Fibroblast of skin of abdomen (primary cell): ENCODE data around the gene RPS6KA2.
"Not testable (repeated sequence)": the region's sequence is repeated elsewhere in the genome, so short reads cannot be mapped to it uniquely, and the experiment has no call there.

ENCODE experiments used
- DNase-seq: peaks from one replicate; pipeline ENCODE4 v3.0.0-alpha.2; 2013

Gene RPS6KA2

GRCh38 chr6:166634581-166634980, 7.5 kb upstream of the RPS6KA2 start:
- DNase-seq = not testable (repeated sequence)

GRCh38 chr6:166633732-166634535, 6.9 kb upstream of the RPS6KA2 start:
- DNase-seq = no peak

- no peak for DNase-seq
Observed at GRCh38 chr6:166632731-166633130, 5.7 kb upstream of the RPS6KA2 start.

- DNase-seq = no peak
Observed at GRCh38 chr6:166630462-166630861, 3.4 kb upstream of the RPS6KA2 start.

GRCh38 chr6:166629628-166630027, 2.6 kb upstream of the RPS6KA2 start:
- peak; percentile 78 for DNase-seq

GRCh38 chr6:166627875-166628801, 1.1 kb upstream of the RPS6KA2 start:
- peak; percentile 50 for DNase-seq

GRCh38 chr6:166626177-166627032, 646 bp downstream of the RPS6KA2 start:
- DNase-seq = peak; percentile 41

GRCh38 chr6:166625356-166625755, 1.7 kb downstream of the RPS6KA2 start:
- peak; percentile 55 for DNase-seq

GRCh38 chr6:166624275-166624674, 2.8 kb downstream of the RPS6KA2 start:
- peak; percentile 90 for DNase-seq

GRCh38 chr6:166623318-166623717, 3.7 kb downstream of the RPS6KA2 start:
- no peak for DNase-seq

GRCh38 chr6:166621114-166621540, 5.9 kb downstream of the RPS6KA2 start:
- DNase-seq = no peak

GRCh38 chr6:166620478-166621113, 6.5 kb downstream of the RPS6KA2 start:
- no peak for DNase-seq

- DNase-seq = peak; percentile 99
Observed at GRCh38 chr6:166619912-166620311, 7.1 kb downstream of the RPS6KA2 start.

- DNase-seq = peak; percentile 88
Observed at GRCh38 chr6:166618866-166619761, 7.9 kb downstream of the RPS6KA2 start.

- no peak for DNase-seq
Observed at GRCh38 chr6:166618251-166618650, 8.8 kb downstream of the RPS6KA2 start.

GRCh38 chr6:166617359-166617758, 9.7 kb downstream of the RPS6KA2 start:
- no peak for DNase-seq

- DNase-seq = no peak
Observed at GRCh38 chr6:166616261-166617238, 10.5 kb downstream of the RPS6KA2 start.

GRCh38 chr6:166615059-166615770, 11.8 kb downstream of the RPS6KA2 start:
- peak; percentile 57 for DNase-seq

- DNase-seq = no peak
Observed at GRCh38 chr6:166614589-166614988, 12.5 kb downstream of the RPS6KA2 start.
